NCI-H2081 (cell line): ENCODE data around the gene SERPINB10.
"Not testable (repeated sequence)": the region's sequence is repeated elsewhere in the genome, so short reads cannot be mapped to it uniquely, and the experiment has no call there.

ENCODE experiments used
- DNase-seq, 2 experiments: peaks; one replicate each; lab custom pipeline; 2025; lab: John Stamatoyannopoulos, UW

The SERPINB10 gene

GRCh38 chr18:63892566-63892965, 15.2 kb upstream of the SERPINB10 start:
- DNase-seq = no peak

GRCh38 chr18:63894106-63894772, 13.5 kb upstream of the SERPINB10 start:
- no peak for DNase-seq

- no peak for DNase-seq
Observed at GRCh38 chr18:63895190-63895589, 12.6 kb upstream of the SERPINB10 start.

GRCh38 chr18:63897072-63897471, 10.7 kb upstream of the SERPINB10 start:
- no peak for DNase-seq

- no peak for DNase-seq
Observed at GRCh38 chr18:63899206-63899605, 8.6 kb upstream of the SERPINB10 start.

- no peak for DNase-seq
Observed at GRCh38 chr18:63903851-63904570, 3.7 kb upstream of the SERPINB10 start.

GRCh38 chr18:63904694-63905093, 3.1 kb upstream of the SERPINB10 start:
- no peak for DNase-seq

- no peak for DNase-seq
Observed at GRCh38 chr18:63905361-63905760, 2.4 kb upstream of the SERPINB10 start.

- DNase-seq = no peak
Observed at GRCh38 chr18:63906056-63906455, 1.7 kb upstream of the SERPINB10 start.

GRCh38 chr18:63908858-63909257, 1.1 kb downstream of the SERPINB10 start:
- DNase-seq = no peak

- DNase-seq = no peak
Observed at GRCh38 chr18:63909870-63910269, 2.1 kb downstream of the SERPINB10 start.

GRCh38 chr18:63917817-63918216, 10.1 kb downstream of the SERPINB10 start:
- no peak for DNase-seq

- DNase-seq = no peak
Observed at GRCh38 chr18:63922049-63922448, 14.3 kb downstream of the SERPINB10 start.

GRCh38 chr18:63924551-63924950, 16.8 kb downstream of the SERPINB10 start:
- no peak for DNase-seq

- DNase-seq = no peak
Observed at GRCh38 chr18:63928331-63928730, 20.6 kb downstream of the SERPINB10 start.

GRCh38 chr18:63929369-63929768, 21.6 kb downstream of the SERPINB10 start:
- DNase-seq = not testable (repeated sequence)

GRCh38 chr18:63930773-63931354, 23.1 kb downstream of the SERPINB10 start:
- DNase-seq = no peak

- DNase-seq = peak; percentile 70 to 74
Observed at GRCh38 chr18:63936156-63936931, 28.6 kb downstream of the SERPINB10 start.

- no peak for DNase-seq
Observed at GRCh38 chr18:63936932-63937393, 29.2 kb downstream of the SERPINB10 start.

GRCh38 chr18:63940008-63940407, 32.2 kb downstream of the SERPINB10 start:
- no peak for DNase-seq

- DNase-seq = not testable (repeated sequence)
Observed at GRCh38 chr18:63940543-63941050, 32.8 kb downstream of the SERPINB10 start.
